Caco-2 (cell line): Measurements from ENCODE around the gene RASSF3. TPM values are rescaled to one million over a fixed set of nuclear protein-coding genes. Genes with fewer than 3 reads are reported as not detected.

Experiments
- BruUV-seq: library from RNA; stranded (reverse); fragments of 400-500 nt; replicated peaks from 2 replicates; lab custom pipeline; 2021; lab: Mats Ljungman, UMichigan
- CTCF ChIA-PET: fragments of 300-600 bp; sonication (Branson Sonifier 250); formaldehyde crosslinking; loops from one replicate; lab custom pipeline; 2022; ENCODE audit warnings: antibody characterized with exemption; lab: Charles Lee
- POLR2A ChIA-PET: fragments of 300-600 bp; sonication (Branson Sonifier 250); formaldehyde crosslinking; loops from one replicate; lab custom pipeline; 2022; ENCODE audit warnings: antibody characterized with exemption; lab: Charles Lee
- DNase-seq, 2 experiments: peaks; one replicate each; pipeline versions ENCODE4 v3.0.0 to v3.0.0-alpha.2; 2020 to 2022
- H3K27me3 ChIP-seq: replicated peaks from 2 replicates; pipeline ENCODE4 v1.6.0; 2011; ENCODE audit warnings: low read length; ENCODE audit not compliant: control insufficient read depth, insufficient read depth
- H3K36me3 ChIP-seq: 2 replicates; pipeline ENCODE4 v1.5.1; 2011; ENCODE audit warnings: low read length; ENCODE audit not compliant: control insufficient read depth, insufficient read depth
- H3K4me1 ChIP-seq: fragments of 250-450 bp; sonication (Bioruptor Pico); 2 replicates; pipeline ENCODE4 v1.5.1; 2020; ENCODE audit warnings: mild to moderate bottlenecking
- H3K4me3 ChIP-seq: 2 replicates; pipeline ENCODE4 v1.5.1; 2011; ENCODE audit warnings: low read depth, mild to moderate bottlenecking, control low read depth, low read length
- H3K9me3 ChIP-seq: fragments of 250-450 bp; sonication (Bioruptor Pico); 2 replicates; pipeline ENCODE4 v1.5.1; 2020; ENCODE audit warnings: mild to moderate bottlenecking, moderate library complexity
- H3K27ac Mint-ChIP-seq: one replicate; pipeline ENCODE4 v1.8.0; 2022; ENCODE audit warnings: mixed read lengths; ENCODE audit not compliant: unreplicated experiment
- H3K27me3 Mint-ChIP-seq: one replicate; pipeline ENCODE4 v1.8.0; 2022; ENCODE audit warnings: mixed read lengths; ENCODE audit not compliant: insufficient read depth, unreplicated experiment
- H3K36me3 Mint-ChIP-seq: one replicate; pipeline ENCODE4 v1.8.0; 2022; ENCODE audit warnings: mild to moderate bottlenecking, mixed read lengths; ENCODE audit not compliant: insufficient read depth, unreplicated experiment
- H3K4me1 Mint-ChIP-seq: one replicate; pipeline ENCODE4 v1.8.0; 2022; ENCODE audit warnings: low read depth, mixed read lengths; ENCODE audit not compliant: unreplicated experiment
- H3K4me3 Mint-ChIP-seq: one replicate; pipeline ENCODE4 v1.8.0; 2022; ENCODE audit warnings: mild to moderate bottlenecking, moderate library complexity, mixed read lengths; ENCODE audit not compliant: unreplicated experiment
- H3K9me3 Mint-ChIP-seq: one replicate; pipeline ENCODE4 v1.8.0; 2022; ENCODE audit warnings: mixed read lengths; ENCODE audit not compliant: unreplicated experiment
- CTCF ChIP-seq, 2 experiments: fragments of 200-600 bp in 1 of 2; IDR thresholded peaks; 1 replicate in 1 of 2; 2 replicates in 1 of 2; pipeline versions ENCODE4 v1.5.1 to v1.8.0; 2011 to 2022; ENCODE audit warnings: antibody characterized with exemption in 1 of 2, control low read depth in 1 of 2, inconsistent platforms in 1 of 2, low read depth in 1 of 2, low read length in 1 of 2, mild to moderate bottlenecking in 1 of 2, moderate library complexity in 1 of 2; ENCODE audit not compliant: insufficient read depth in 1 of 2, severe bottlenecking in 1 of 2, unreplicated experiment in 1 of 2
- intact Hi-C: fragments of 100-400 bp; cut with micrococcal nuclease; formaldehyde crosslinking; loops from one replicate; pipeline ENCODE4 v1.10.0; 2022; ENCODE audit not compliant: unreplicated experiment
- total RNA-seq: library from RNA; stranded (reverse); gene quantifications from 2 replicates; pipeline ENCODE4 v1.2.3, GENCODE V29; 2022

RASSF3 gene
- total RNA-seq, 1 experiment from 2014 or later, result 25.7 TPM

GRCh38 chr12:64574837-64575236, 35.5 kb upstream of the RASSF3 start:
- Histone ChIP-seq H3K27me3 (no peaks in the 10 kb centered on the region), H3K36me3 (no peaks in the 10 kb centered on the region), H3K4me3 (no peak overlapping the region), H3K9me3 (peaks cover 8% of the 10 kb centered on the region; the same call in 1 of the 2 replicates), H3K4me1 (no peaks in the 10 kb centered on the region)
- intact Hi-C loops, result no loop called here
- H3K4me3 Mint-ChIP-seq, result no peak overlapping the region
- H3K27me3 Mint-ChIP-seq, result no peaks in the 10 kb centered on the region
- no peaks in the 10 kb centered on the region for H3K4me1 Mint-ChIP-seq
- DNase-seq, result no peak
- H3K9me3 Mint-ChIP-seq, result no peaks in the 10 kb centered on the region
- ChIA-PET POLR2A (no interaction called here), CTCF (interaction anchor here (1.1 kb wide), 1 partner anchor 25 kb away, joined by 4 read pairs; no protein-coding TSS in a partner anchor)
- no TSS peak for BruUV-seq
- no peak overlapping the region for H3K27ac Mint-ChIP-seq
- no peak for TF ChIP-seq CTCF (IDR thresholded peaks at IDR 0.05; ENCODE audit: insufficient read depth in 1 of 2, low read depth in 1 of 2, low read length in 1 of 2, severe bottlenecking in 1 of 2, unreplicated experiment in 1 of 2)
- H3K36me3 Mint-ChIP-seq, result no peaks in the 10 kb centered on the region

- no peak for DNase-seq
- H3K9me3 ChIP-seq, result peaks cover 8% of the 10 kb centered on the region; the same call in 1 of the 2 replicates
- no peak overlapping the region for H3K27ac Mint-ChIP-seq
- no peaks in the 10 kb centered on the region for H3K27me3 Mint-ChIP-seq
- H3K4me1 Mint-ChIP-seq, result peaks cover 6% of the 10 kb centered on the region
- no peaks in the 10 kb centered on the region for H3K36me3 ChIP-seq
- TF ChIP-seq CTCF (IDR thresholded peaks at IDR 0.05; ENCODE audit: insufficient read depth in 1 of 2, low read depth in 1 of 2, low read length in 1 of 2, severe bottlenecking in 1 of 2, unreplicated experiment in 1 of 2), result no peak
- no peaks in the 10 kb centered on the region for H3K36me3 Mint-ChIP-seq
- POLR2A ChIA-PET, result no interaction called here
- no peaks in the 10 kb centered on the region for H3K9me3 Mint-ChIP-seq
- no TSS peak for BruUV-seq
- no peak overlapping the region for H3K4me3 Mint-ChIP-seq
- H3K4me3 ChIP-seq, result no peak overlapping the region
- no peaks in the 10 kb centered on the region for H3K27me3 ChIP-seq
- intact Hi-C loops, result no loop called here
- CTCF ChIA-PET, result no interaction called here
- no peaks in the 10 kb centered on the region for H3K4me1 ChIP-seq
These were observed 33.2 kb upstream of the RASSF3 start for GRCh38 chr12:64577046-64577445.

- Mint-ChIP-seq H3K9me3 (no peaks in the 10 kb centered on the region), H3K36me3 (no peaks in the 10 kb centered on the region), H3K27me3 (no peaks in the 10 kb centered on the region), H3K4me3 (no peak overlapping the region), H3K27ac (no peak overlapping the region), H3K4me1 (peaks cover 6% of the 10 kb centered on the region)
- no peak overlapping the region for H3K4me3 ChIP-seq
- intact Hi-C loops, result no loop called here
- H3K27me3 ChIP-seq, result no peaks in the 10 kb centered on the region
- H3K36me3 ChIP-seq, result no peaks in the 10 kb centered on the region
- H3K9me3 ChIP-seq, result peaks cover 8% of the 10 kb centered on the region; the same call in 1 of the 2 replicates
- TF ChIP-seq CTCF (IDR thresholded peaks at IDR 0.05; ENCODE audit: insufficient read depth in 1 of 2, low read depth in 1 of 2, low read length in 1 of 2, severe bottlenecking in 1 of 2, unreplicated experiment in 1 of 2), result no peak
- DNase-seq, result no peak
- BruUV-seq, result no TSS peak
- POLR2A ChIA-PET, result no interaction called here
- CTCF ChIA-PET, result no interaction called here
- H3K4me1 ChIP-seq, result no peaks in the 10 kb centered on the region
These were observed 31.7 kb upstream of the RASSF3 start for GRCh38 chr12:64578566-64578965.
